A549 treated with CORT108297 at 1 μM for 4 hours (cell line): Measurements from ENCODE around the gene TFRC. TPM values are rescaled to one million over a fixed set of nuclear protein-coding genes. Genes with fewer than 3 reads are reported as not detected.

Experiments used
- total RNA-seq: library from RNA; stranded (reverse); fragments of 200-300 nt; extraction: Qiagen RNA extraction; gene quantifications from 5 replicates; pipeline ENCODE4 v1.2.3, GENCODE V29; 2022

TFRC gene
- total RNA-seq, result 86.1 to 105 TPM (median 94.1 TPM) in 5 replicates

DNA sequence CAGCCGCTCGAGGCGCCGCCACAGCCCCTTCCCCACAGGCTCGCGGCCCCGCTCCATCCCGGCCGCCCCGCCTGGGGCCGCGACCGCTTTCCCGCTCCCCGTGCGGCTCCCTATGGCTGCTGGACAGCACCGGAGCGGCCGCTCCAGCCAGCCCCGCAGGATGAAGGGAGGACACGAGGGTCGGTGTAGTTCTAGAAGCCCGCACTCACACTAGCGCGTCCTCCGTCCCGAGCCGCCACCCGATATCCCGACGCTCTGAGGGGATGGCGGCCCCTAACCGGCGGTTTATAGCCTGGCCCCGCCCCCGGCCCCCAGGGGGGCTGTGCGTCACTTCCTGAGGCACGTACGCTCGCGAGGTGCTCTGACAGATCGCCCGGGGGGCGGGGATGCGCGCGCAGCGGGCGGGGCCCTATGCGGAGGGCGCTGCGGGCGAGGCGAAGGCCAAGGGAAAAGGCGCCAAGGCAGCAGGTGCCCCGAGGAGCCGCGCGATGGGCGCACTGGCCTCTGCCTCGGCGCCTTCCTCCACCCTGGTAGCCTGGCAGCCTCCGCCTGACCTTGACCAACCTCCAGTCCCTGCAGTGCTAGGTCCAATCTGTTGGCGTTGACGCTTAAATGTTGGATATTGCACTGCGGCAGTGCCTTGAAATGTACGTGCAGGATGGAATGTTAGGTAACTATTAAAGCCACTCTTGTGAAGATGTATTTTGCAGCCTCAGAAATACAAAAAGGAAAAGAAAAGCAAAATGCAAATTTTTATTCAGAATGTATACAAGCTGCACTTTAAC is at the start of gene TFRC:
Gene TFRC (minus strand): TSS at position 257 of the 785 bp plus-strand sequence. CDS start 4,991 bp downstream, outside the sequence.

Other genes starting within 250 kb of the TFRC start
- 17.1 to 25.3 TPM (median 21.7 TPM) in 5 replicates for gene TNK2, start 173.5 kb downstream of the TFRC start, total RNA-seq
- gene ZDHHC19, start 129.3 kb upstream of the TFRC start, total RNA-seq, result 0.09 to 0.27 TPM (median 0.18 TPM) in 3 of 5 replicates, not detected in the others
- gene SLC51A, start 134.4 kb upstream of the TFRC start, total RNA-seq, result not detected in 5 replicates
- 28.9 to 37.4 TPM (median 33.4 TPM) in 5 replicates for gene PCYT1A, start 205.6 kb upstream of the TFRC start, total RNA-seq
- gene DYNLT2B, start 236.2 kb upstream of the TFRC start, total RNA-seq, result 22.8 to 26.6 TPM (median 25.2 TPM) in 5 replicates